Measurements from ENCODE around the gene FHL3. TPM values are rescaled to one million over a fixed set of nuclear protein-coding genes. Genes with fewer than 3 reads are reported as not detected.

FHL3 gene
- polyA plus RNA-seq (2012; rRNA removed), result 4.2 and 6.8 TPM in 2 replicates
- 4.1 and 7.3 TPM in 2 replicates for polyA plus RNA-seq (2012; cell fraction: cytosol; rRNA removed)
- 13.5 and 14.1 TPM in 2 replicates for polyA plus RNA-seq (2012; cell fraction: nucleus; rRNA removed)

DNA sequence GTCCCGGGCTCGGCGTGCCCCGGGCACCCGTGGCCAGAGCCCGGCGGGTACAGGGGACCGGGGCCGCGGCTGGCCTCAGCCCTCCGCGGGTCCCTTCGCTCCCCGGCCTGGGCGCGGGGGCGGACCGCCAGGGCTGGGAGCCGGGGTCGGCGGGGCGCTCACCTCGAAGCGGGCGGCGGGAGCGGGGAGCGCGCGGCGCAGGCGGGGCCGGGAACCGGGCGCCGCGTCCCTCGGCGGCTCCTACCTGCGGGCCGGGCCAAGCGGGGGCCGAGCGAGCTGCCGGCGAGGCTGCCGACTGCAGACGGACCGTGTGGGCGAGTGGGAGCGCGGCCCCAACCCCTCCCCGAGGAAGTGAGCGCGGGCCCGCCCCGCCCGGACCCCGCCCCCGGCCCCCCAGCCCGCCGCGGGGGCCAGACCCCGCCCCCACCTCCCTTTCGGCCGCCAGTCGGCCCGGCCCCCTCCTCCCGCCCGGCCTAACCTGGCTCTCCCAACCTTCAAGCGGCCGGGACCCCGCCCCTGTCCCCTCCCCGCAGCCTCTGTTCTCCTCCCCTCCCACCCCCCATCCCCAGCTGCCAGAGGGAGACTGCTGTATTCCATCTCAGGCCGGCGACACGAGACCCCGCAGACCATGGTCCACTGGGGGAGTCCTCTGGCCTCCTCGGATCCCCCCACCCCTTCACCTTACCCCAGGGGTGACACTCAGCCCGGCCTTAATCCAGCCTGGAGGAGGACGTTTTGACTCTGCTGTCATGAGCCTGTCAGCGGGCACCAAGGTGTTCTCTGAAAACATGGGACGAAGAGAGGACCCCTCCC, at the start of gene FHL3:
TSS of gene FHL3 (minus strand) at position 320 of the 813 bp plus-strand sequence. CDS start 6,102 bp downstream, outside the sequence.
- 4% methylated on average over 14 of the region's 83 CpGs for WGBS (ENCODE audit: low lambda C conversion rate)
- TF ChIP-seq POLR2AphosphoS5 (IDR thresholded peaks at IDR 0.05; ENCODE audit: low read depth, low read length) (0 out of 2 replicates have a peak, but pooled peaks have one; percentile 38), NRF1 (IDR thresholded peaks at IDR 0.05; ENCODE audit: low read depth, low read length) (no peak), MAX (IDR thresholded peaks at IDR 0.05; ENCODE audit: low read depth) (no peak), USF2 (IDR thresholded peaks at IDR 0.05; ENCODE audit: borderline replicate concordance, low read depth, low read length) (no peak), TEAD4 (IDR thresholded peaks at IDR 0.05; ENCODE audit: borderline replicate concordance, insufficient read depth) (no peak), MXI1 (IDR thresholded peaks at IDR 0.05; ENCODE audit: low read depth, low read length) (peak; percentile 6; the same call in 1 of the 2 replicates), MEF2A (IDR thresholded peaks at IDR 0.05; ENCODE audit: borderline replicate concordance, low read depth) (no peak), EP300 (IDR thresholded peaks at IDR 0.05; ENCODE audit: borderline replicate concordance in 1 of 2, low read depth in 1 of 2, low read length in 1 of 2) (no peak), TAF1 (IDR thresholded peaks at IDR 0.05; ENCODE audit: borderline replicate concordance, low read depth, low read length) (peak; percentile 51; the same call in 1 of the 2 replicates), JUND (IDR thresholded peaks at IDR 0.05) (no peak), SMC3 (IDR thresholded peaks at IDR 0.05; ENCODE audit: low read depth, low read length) (no peak)
- Histone ChIP-seq H3K36me3 (replicated peaks in 1 of 2; ENCODE audit: control insufficient read depth in 1 of 2, insufficient read depth in 2 of 2, low read length in 1 of 2) (no peaks in the 10 kb centered on the region), H3K9me3 (no peaks in the 10 kb centered on the region), H3K9ac (peak within 1 kb of the TSS; percentile 75), H3F3A (replicated peaks; ENCODE audit: insufficient read depth) (peaks cover 17% of the 10 kb centered on the region), H2AFZ (ENCODE audit: low read depth) (peak within 1 kb of the TSS; percentile 46; the same call in 1 of the 2 replicates), H3K27me3 (ENCODE audit: insufficient read depth) (no peaks in the 10 kb centered on the region), H3K79me2 (ENCODE audit: insufficient read depth) (peaks cover 39% of the 10 kb centered on the region), H3K4me3 (ENCODE audit: low read depth in 2 of 2, low read length in 1 of 2) (peak within 1 kb of the TSS; percentile 66 to 68), H3K27ac (ENCODE audit: low read depth in 2 of 2, low read length in 1 of 2) (peak within 1 kb of the TSS in 1 of 2 experiments; percentile 48; a peak in 1 of 4 replicates), H4K20me1 (ENCODE audit: insufficient read depth) (no peaks in the 10 kb centered on the region), H3K4me1 (ENCODE audit: control insufficient read depth in 1 of 2, insufficient read depth in 2 of 2, low read depth in 1 of 2, low read length in 1 of 2) (peaks cover 24 to 31% of the 10 kb centered on the region in 2 experiments), H3K9me2 (no peaks in the 10 kb centered on the region), H3K4me2 (peak within 1 kb of the TSS; percentile 98)
- peak; percentile 90 for DNase-seq
- CTCF ChIA-PET, result no interaction called here
- POLR2A ChIA-PET, result no interaction called here

DNA sequence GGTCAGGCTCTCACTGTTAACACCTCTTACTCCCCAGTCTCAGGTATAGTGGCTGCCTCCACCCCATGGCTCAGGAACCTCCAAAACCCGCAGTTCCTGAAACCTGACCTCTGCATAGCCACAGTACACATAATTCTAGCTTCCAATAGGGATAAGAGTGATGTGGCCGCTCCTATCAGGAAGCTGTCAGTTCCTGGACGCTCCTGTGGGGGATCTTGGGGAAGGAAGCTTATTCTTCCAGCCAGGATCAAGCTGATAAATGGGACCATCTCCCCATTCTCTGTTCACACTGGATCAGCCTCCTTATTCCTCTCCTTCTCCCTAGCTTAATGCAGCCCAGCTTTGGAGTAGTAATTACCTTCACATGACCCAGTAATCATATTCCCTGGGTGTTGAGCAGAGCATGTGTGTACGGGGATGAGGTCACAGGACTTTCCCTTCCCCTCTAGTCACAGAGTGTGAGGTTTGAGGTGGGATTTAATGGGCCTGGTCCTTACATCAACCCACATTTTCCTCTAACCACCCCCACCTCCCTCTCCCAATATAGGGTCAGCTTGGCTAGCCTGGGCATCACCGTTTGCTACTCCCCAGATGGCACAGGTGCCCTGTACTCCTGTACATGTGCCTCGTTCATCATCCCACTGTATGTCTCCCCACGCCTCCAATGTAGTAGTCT, 48.2 kb upstream of the FHL3 start:
- Histone ChIP-seq H4K20me1 (ENCODE audit: insufficient read depth) (no peaks in the 10 kb centered on the region), H3K4me2 (no peak overlapping the region), H3K4me1 (ENCODE audit: control insufficient read depth in 1 of 2, insufficient read depth in 2 of 2, low read depth in 1 of 2, low read length in 1 of 2) (peaks cover 0 to 3% of the 10 kb centered on the region in 2 experiments; a peak in 1 of 4 replicates), H3F3A (replicated peaks; ENCODE audit: insufficient read depth) (no peaks in the 10 kb centered on the region), H3K4me3 (ENCODE audit: low read depth in 2 of 2, low read length in 1 of 2) (no peak overlapping the region), H3K27ac (ENCODE audit: low read depth in 2 of 2, low read length in 1 of 2) (no peak overlapping the region), H3K79me2 (ENCODE audit: insufficient read depth) (no peaks in the 10 kb centered on the region), H3K9me2 (no peaks in the 10 kb centered on the region), H3K9ac (no peak overlapping the region), H3K9me3 (no peaks in the 10 kb centered on the region), H3K36me3 (replicated peaks in 1 of 2; ENCODE audit: control insufficient read depth in 1 of 2, insufficient read depth in 2 of 2, low read length in 1 of 2) (no peaks in the 10 kb centered on the region), H3K27me3 (ENCODE audit: insufficient read depth) (peaks cover 22% of the 10 kb centered on the region), H2AFZ (ENCODE audit: low read depth) (no peak overlapping the region)
- ChIA-PET CTCF (interaction anchor here (0.8 to 1.2 kb wide), 4 partner anchors 12 to 782 kb away, joined by 3 to 6 read pairs (median 4); no protein-coding TSS in a partner anchor), POLR2A (no interaction called here)
- no peak for DNase-seq
- 25% methylated on average over 5 of the region's 7 CpGs for WGBS (ENCODE audit: low lambda C conversion rate)
- TF ChIP-seq RFX5 (IDR thresholded peaks at IDR 0.05; ENCODE audit: low read length) (no peak), EZH2phosphoT487 (IDR thresholded peaks at IDR 0.05; ENCODE audit: borderline replicate concordance, low read depth) (no peak), SMC3 (IDR thresholded peaks at IDR 0.05; ENCODE audit: low read depth, low read length) (no peak), FOXJ3 (CRISPR knock-in tag; IDR thresholded peaks at IDR 0.05) (no peak), USF1 (IDR thresholded peaks at IDR 0.05; ENCODE audit: borderline replicate concordance, low read depth) (no peak), YY1 (IDR thresholded peaks at IDR 0.05; ENCODE audit: low read depth) (no peak), MEF2A (IDR thresholded peaks at IDR 0.05; ENCODE audit: borderline replicate concordance, low read depth) (no peak), JUND (IDR thresholded peaks at IDR 0.05) (no peak), MAX (IDR thresholded peaks at IDR 0.05; ENCODE audit: low read depth) (no peak), RXRA (IDR thresholded peaks at IDR 0.05; ENCODE audit: borderline replicate concordance, low read depth) (no peak), TCF12 (IDR thresholded peaks at IDR 0.05) (no peak), SIN3A (IDR thresholded peaks at IDR 0.05; ENCODE audit: borderline replicate concordance, low read depth, low read length) (no peak), FOSL2 (IDR thresholded peaks at IDR 0.05; ENCODE audit: borderline replicate concordance, low read depth) (no peak)
- TF ChIP-seq, protein P1, sequence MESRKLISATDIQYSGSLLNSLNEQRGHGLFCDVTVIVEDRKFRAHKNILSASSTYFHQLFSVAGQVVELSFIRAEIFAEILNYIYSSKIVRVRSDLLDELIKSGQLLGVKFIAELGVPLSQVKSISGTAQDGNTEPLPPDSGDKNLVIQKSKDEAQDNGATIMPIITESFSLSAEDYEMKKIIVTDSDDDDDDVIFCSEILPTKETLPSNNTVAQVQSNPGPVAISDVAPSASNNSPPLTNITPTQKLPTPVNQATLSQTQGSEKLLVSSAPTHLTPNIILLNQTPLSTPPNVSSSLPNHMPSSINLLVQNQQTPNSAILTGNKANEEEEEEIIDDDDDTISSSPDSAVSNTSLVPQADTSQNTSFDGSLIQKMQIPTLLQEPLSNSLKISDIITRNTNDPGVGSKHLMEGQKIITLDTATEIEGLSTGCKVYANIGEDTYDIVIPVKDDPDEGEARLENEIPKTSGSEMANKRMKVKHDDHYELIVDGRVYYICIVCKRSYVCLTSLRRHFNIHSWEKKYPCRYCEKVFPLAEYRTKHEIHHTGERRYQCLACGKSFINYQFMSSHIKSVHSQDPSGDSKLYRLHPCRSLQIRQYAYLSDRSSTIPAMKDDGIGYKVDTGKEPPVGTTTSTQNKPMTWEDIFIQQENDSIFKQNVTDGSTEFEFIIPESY (IDR thresholded peaks at IDR 0.05; ENCODE audit: borderline replicate concordance, low read depth), result no peak
